Heart left ventricle (tissue), 16 donors: ENCODE results near the gene KMT5B. TPM values are rescaled to one million over a fixed set of nuclear protein-coding genes. Genes with fewer than 3 reads are reported as not detected.

Experiments used
- ATAC-seq, 4 donors: fragments of 200-7000 bp; cut with Tn5 transposase; one replicate each; pipeline ENCODE4 v1.9.1; 2020 to 2022; ENCODE audit warnings: moderate library complexity in 4 of 4, mild to moderate bottlenecking in 3 of 4, moderate number of reproducible peaks in 1 of 4
- DNase-seq, 5 donors: peaks; one replicate each; pipeline ENCODE4 v3.0.0-alpha.2; 2020
- H3K27ac ChIP-seq, 12 donors: fragments of 200-600 bp; sonication (generic) in 4 of 12; one replicate each; pipeline versions ENCODE4 v1.5.0 to v1.8.0; 2016 to 2022; ENCODE audit warnings: mild to moderate bottlenecking in 2 of 12
- H3K27me3 ChIP-seq, 9 donors: fragments of 200-600 bp; sonication (generic) in 2 of 9; one replicate each; pipeline versions ENCODE4 v1.5.1 to v1.8.0; 2016 to 2022; ENCODE audit warnings: mild to moderate bottlenecking in 3 of 9
- H3K36me3 ChIP-seq, 9 donors: fragments of 200-600 bp; sonication (generic) in 2 of 9; one replicate each; pipeline versions ENCODE4 v1.5.0 to v1.8.0; 2018 to 2022; ENCODE audit warnings: mild to moderate bottlenecking in 2 of 9
- H3K4me1 ChIP-seq, 12 donors: fragments of 200-600 bp; sonication (generic) in 4 of 12; one replicate each; pipeline versions ENCODE4 v1.5.0 to v1.8.0; 2016 to 2022; ENCODE audit warnings: mild to moderate bottlenecking in 3 of 12
- H3K4me3 ChIP-seq, 12 donors: fragments of 200-600 bp; sonication (generic) in 4 of 12; one replicate each; pipeline versions ENCODE4 v1.5.0 to v1.8.0; 2017 to 2022; ENCODE audit warnings: mild to moderate bottlenecking in 9 of 12, moderate library complexity in 4 of 12
- H3K9me3 ChIP-seq, 12 donors: fragments of 200-600 bp; sonication (generic) in 4 of 12; one replicate each; pipeline versions ENCODE4 v1.5.0 to v1.8.0; 2016 to 2022; ENCODE audit warnings: mild to moderate bottlenecking in 1 of 12
- POLR2A ChIP-seq, 2 donors: fragments of 450-650 bp; IDR thresholded peaks; one replicate each; pipeline ENCODE4 v1.6.1; 2017; ENCODE audit warnings: antibody characterized with exemption in 2 of 2, mild to moderate bottlenecking in 2 of 2, moderate library complexity in 2 of 2
- WGBS, 4 donors: extraction: QIAGEN DNeasy Blood & Tissue Kit in 2 of 4; methylation state at CpG; one replicate each; pipeline versions ENCODE4 v1.1.5 to v1.1.7; 2013 to 2018; 5-methylcytosine and 5-hydroxymethylcytosine counted together
- intact Hi-C, 10 donors: fragments of 100-400 bp; cut with DNase I; formaldehyde crosslinking; loops; one replicate each; pipeline versions ENCODE4 v1.11.1 to v1.14.2; 2022
- polyA plus RNA-seq, 2 donors: library from polyadenylated mRNA; stranded (reverse); fragments of 200-250 nt; gene quantifications; one replicate each; pipeline ENCODE4 v1.2.3, GENCODE V29; 2013
- total RNA-seq, 9 donors: library from RNA; depleted of rRNA in 2 of 9; stranded (reverse); fragments of >200 nt in 2 of 9; fragmentation: NEBNext Ultra II Directional in 3 of 9; extraction: Animal tissue kit (Norgen Biotek cat#: 25700) in 3 of 9; gene quantifications; one replicate each; pipeline versions ENCODE4 v1.1.0 to v1.2.4, GENCODE V29; 2016 to 2023
- TF ChIP-seq, protein P1 (sequence below), 12 donors: fragments of 200-600 bp; sonication (generic) in 4 of 12; IDR thresholded peaks; one replicate each; pipeline versions ENCODE4 v1.5.0 to v1.8.0; 2018 to 2022; ENCODE audit warnings: antibody characterized with exemption in 12 of 12, mild to moderate bottlenecking in 5 of 12
- donor health status: ischemic (EF 13 %, LVEDD 7.1; RV severe dilation, severe dysfunction).
- donor health status: healthy with polysubstance abuse.
- donor health status: DM: no; HTN: yes; CAD: no.
- donor health status: DM: no; HTN: no; CAD: no.
- donor health status: ischemic (EF 25% LVEDD 6.9; RV normal size, moderate dysfunction).
- donor health status: ischemic (EF 25% LVEDD 5.7; RV mildly dilated, moderate dysfunction).
- donor health status: healthy.
- donor health status: DM: yes; HTN: yes; CAD: no.
- donor health status: ischemic (EF 35%, LVEDD 5.7; RV mildly dilated, moderate dysfunction).
- donor health status: nonischemic (EF 11% LVEDD 7.7; RV severe dilation, severe dysfunction).
- donor health status: DM: yes; HTN: yes; CAD: no.
- donor health status: PGD.
- donor health status: ischemic (EF 29% LVEDD 5.4; RV normal size, mild dysfunction).
- donor health status: nonischemic (EF 23%, LVEDD 6.1; RV moderate dilation, normal function).

KMT5B gene
- total and polyA plus RNA-seq, 11 donors, result 15.5 to 37.0 (median 26.5) TPM

DNA sequence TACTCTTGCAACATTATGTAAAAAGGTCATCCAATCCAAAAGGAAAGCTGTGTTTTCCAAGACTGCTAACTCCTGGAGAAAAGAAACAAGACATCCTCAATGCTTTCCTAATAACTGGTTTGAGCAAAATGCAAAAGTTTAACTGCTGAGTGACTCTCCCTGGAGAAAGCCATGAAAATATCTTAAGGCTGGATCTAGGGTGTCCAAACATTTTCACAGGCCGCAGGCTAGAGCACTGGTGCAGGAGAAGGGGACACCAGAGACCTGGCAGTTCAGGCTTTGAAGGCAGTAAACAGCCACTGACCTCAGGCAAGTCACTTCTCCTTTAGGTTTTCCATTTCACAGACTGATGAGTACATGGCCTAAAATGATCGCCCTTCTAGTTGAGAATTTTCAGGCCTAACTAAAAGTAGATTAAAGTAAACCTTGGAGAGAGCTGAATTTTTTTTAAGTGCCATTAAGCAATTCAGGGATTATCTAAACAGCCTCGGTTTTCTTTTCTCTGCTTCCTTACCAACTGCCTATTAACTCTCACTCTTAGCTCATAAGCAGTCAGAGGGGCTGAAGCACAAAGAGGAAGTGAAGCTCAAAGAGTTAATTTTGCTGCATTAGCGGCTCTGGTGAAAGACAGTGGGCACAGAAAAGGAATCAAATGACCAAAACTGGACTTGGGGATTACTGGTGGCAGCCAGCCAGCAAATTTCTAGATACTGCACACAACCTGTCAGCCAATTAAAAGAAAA, 94.2 kb downstream of the KMT5B start:
- intact Hi-C loops, result loop anchor here in 2 of 10 donors (5.0 to 10.0 kb wide), 2 partner anchors 56 to 82 kb away; partner anchors contain the start of gene TCIRG1 (in 1 of the 2)
- DNase-seq (no peak), ATAC-seq (no peak)
- Histone ChIP-seq H3K27me3 (no peaks in the 10 kb centered on the region), H3K4me1 (peaks cover 0 to 72% (median 39%) of the 10 kb centered on the region in 12 donors), H3K36me3 (no peaks in the 10 kb centered on the region), H3K27ac (peak overlapping the region in 10 of 12 donors; percentile 1 to 99 (median 46)), H3K4me3 (peak overlapping the region in 4 of 12 donors; percentile 4 to 80 (median 64)), H3K9me3 (no peaks in the 10 kb centered on the region)
- TF ChIP-seq POLR2A (IDR thresholded peaks at IDR 0.05), result no peak
- TF ChIP-seq, protein P1, sequence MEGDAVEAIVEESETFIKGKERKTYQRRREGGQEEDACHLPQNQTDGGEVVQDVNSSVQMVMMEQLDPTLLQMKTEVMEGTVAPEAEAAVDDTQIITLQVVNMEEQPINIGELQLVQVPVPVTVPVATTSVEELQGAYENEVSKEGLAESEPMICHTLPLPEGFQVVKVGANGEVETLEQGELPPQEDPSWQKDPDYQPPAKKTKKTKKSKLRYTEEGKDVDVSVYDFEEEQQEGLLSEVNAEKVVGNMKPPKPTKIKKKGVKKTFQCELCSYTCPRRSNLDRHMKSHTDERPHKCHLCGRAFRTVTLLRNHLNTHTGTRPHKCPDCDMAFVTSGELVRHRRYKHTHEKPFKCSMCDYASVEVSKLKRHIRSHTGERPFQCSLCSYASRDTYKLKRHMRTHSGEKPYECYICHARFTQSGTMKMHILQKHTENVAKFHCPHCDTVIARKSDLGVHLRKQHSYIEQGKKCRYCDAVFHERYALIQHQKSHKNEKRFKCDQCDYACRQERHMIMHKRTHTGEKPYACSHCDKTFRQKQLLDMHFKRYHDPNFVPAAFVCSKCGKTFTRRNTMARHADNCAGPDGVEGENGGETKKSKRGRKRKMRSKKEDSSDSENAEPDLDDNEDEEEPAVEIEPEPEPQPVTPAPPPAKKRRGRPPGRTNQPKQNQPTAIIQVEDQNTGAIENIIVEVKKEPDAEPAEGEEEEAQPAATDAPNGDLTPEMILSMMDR (IDR thresholded peaks at IDR 0.05), result no peak
- 54 to 70% (median 60%) methylated on average over 4 of the region's 4 CpGs for WGBS, 4 donors

DNA sequence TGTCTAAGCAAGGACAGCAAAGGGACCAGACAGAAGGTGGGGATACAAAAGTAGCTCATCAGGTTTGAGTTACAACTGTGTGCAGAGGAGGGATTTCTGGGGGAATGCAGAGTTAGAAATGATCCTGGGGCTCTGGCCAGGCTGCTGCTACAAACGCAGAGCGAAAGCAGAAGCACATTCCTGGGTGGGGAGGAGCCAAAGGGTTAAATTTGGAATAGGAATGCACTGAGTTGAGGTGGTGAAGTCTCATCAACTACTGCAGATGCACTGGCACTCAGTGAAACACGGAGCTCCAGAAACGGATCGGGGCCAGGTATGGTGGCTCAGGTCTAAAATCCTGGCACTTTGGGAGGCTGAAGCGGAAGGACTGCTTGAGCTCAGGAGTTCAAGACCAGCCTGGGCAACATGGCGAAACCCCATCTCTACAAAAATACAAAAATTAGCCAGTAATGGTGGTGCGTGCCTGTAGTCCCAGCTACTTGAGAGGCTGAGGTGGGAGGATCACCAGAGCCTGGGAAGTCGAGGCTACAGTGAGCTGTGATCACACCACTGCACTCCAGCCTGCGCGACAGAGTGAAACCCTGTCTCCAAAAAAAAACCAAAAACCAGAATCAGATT, 95.1 kb downstream of the KMT5B start:
- ATAC-seq, result no peak
- Histone ChIP-seq H3K36me3 (no peaks in the 10 kb centered on the region), H3K27ac (peak overlapping the region in 9 of 12 donors; percentile 3 to 99 (median 49)), H3K9me3 (no peaks in the 10 kb centered on the region), H3K4me3 (no peak overlapping the region), H3K27me3 (no peaks in the 10 kb centered on the region), H3K4me1 (peaks cover 0 to 72% (median 39%) of the 10 kb centered on the region in 12 donors)
- no peak for DNase-seq
- intact Hi-C loops, result loop anchor here in 2 of 10 donors (5.0 to 10.0 kb wide), 2 partner anchors 57 to 81 kb away; partner anchors contain the start of gene TCIRG1 (in 1 of the 2)
- TF ChIP-seq POLR2A (IDR thresholded peaks at IDR 0.05), result no peak
- TF ChIP-seq, protein P1 (IDR thresholded peaks at IDR 0.05), result no peak
- 57 to 76% (median 74%) methylated on average over 11 of the region's 11 CpGs for WGBS, 4 donors

DNA sequence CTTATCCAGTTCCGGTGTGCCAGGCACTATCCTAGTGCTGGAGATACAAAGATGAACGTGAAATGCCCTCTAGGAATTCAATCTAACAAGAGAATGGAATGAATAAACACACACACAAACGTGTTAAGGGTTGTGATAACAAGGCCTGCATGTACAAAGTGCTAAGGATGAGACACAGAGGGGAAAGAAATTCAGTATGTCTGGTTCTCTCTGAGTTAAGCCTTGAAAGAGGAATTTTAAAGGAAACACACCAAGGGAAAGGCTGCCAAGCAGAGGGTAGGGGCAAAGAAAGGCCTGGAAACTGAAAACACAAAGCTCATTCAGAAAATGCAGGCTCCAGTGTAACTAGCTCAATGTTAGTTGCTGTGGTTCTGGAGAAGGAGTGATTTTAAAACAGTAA, 96.1 kb downstream of the KMT5B start:
- Histone ChIP-seq H3K27ac (peak overlapping the region in 5 of 12 donors; percentile 4 to 99 (median 29)), H3K9me3 (no peaks in the 10 kb centered on the region), H3K4me1 (peaks cover 0 to 67% (median 34%) of the 10 kb centered on the region in 12 donors), H3K4me3 (no peak overlapping the region), H3K36me3 (no peaks in the 10 kb centered on the region), H3K27me3 (no peaks in the 10 kb centered on the region)
- 44 to 57% (median 51%) methylated on average over 3 of the region's 3 CpGs for WGBS, 4 donors
- no peak for ATAC-seq
- intact Hi-C loops, result loop anchor here in 2 of 10 donors (5.0 to 10.0 kb wide), 2 partner anchors 58 to 80 kb away; partner anchors contain the start of gene TCIRG1 (in 1 of the 2)
- no peak for DNase-seq
- TF ChIP-seq, protein P1 (IDR thresholded peaks at IDR 0.05), result no peak
- no peak for TF ChIP-seq POLR2A (IDR thresholded peaks at IDR 0.05)

DNA sequence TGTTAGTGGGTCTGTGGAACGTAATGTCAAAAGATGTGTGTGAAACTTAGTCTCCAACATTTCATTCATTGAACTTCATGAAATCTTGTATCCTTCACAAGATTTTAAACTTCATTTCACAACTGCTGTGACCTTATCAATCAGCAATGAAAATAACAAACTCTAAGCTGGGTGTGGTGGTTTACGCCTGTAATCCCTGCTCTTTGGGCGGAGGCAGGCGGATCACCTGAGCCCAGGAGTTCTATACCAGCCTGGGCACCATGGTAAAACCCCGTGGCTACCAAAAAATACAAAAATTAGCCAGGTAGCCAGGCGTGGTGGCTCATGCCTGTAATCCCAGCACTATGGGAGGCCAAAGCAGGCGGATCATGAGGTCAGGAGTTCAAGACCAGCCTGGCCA, 97.0 kb downstream of the KMT5B start:
- intact Hi-C loops, result loop anchor here in 2 of 10 donors (5.0 to 10.0 kb wide), 2 partner anchors 59 to 79 kb away; partner anchors contain the start of gene TCIRG1 (in 1 of the 2)
- ATAC-seq, result no peak
- TF ChIP-seq, protein P1 (IDR thresholded peaks at IDR 0.05), result no peak
- no peak for TF ChIP-seq POLR2A (IDR thresholded peaks at IDR 0.05)
- Histone ChIP-seq H3K36me3 (no peaks in the 10 kb centered on the region), H3K27ac (peak overlapping the region in 1 of 12 donors; percentile 62), H3K4me1 (peaks cover 0 to 63% (median 31%) of the 10 kb centered on the region in 12 donors), H3K27me3 (no peaks in the 10 kb centered on the region), H3K4me3 (no peak overlapping the region), H3K9me3 (no peaks in the 10 kb centered on the region)
- WGBS, 4 donors, result 93 to 95% (median 94%) methylated on average over 7 of the region's 7 CpGs
- DNase-seq, result no peak
